Panc1 (cell line): ENCODE data around the gene AUNIP. TPM values are rescaled to one million over a fixed set of nuclear protein-coding genes. Genes with fewer than 3 reads are reported as not detected.

Experiments
- ATAC-seq: fragments of 200-7000 bp; cut with Tn5 transposase; 2 replicates; pipeline ENCODE4 v1.9.1; 2020; ENCODE audit warnings: mild to moderate bottlenecking, moderate library complexity
- BruUV-seq: library from RNA; stranded (reverse); fragments of 400-500 nt; replicated peaks from 2 replicates; lab custom pipeline; 2021; lab: Mats Ljungman, UMichigan
- CTCF ChIA-PET: fragments of 300-600 bp; sonication (Branson Sonifier 250); formaldehyde crosslinking; loops from one replicate; lab custom pipeline; 2022; ENCODE audit warnings: antibody characterized with exemption; lab: Charles Lee
- POLR2A ChIA-PET: fragments of 300-600 bp; sonication (Branson Sonifier 250); formaldehyde crosslinking; loops from one replicate; lab custom pipeline; 2022; ENCODE audit warnings: antibody characterized with exemption; lab: Charles Lee
- DNase-seq: peaks from one replicate; pipeline ENCODE4 v3.0.0-alpha.2; 2010; ENCODE audit warnings: low read depth, low spot score
- H3K27ac ChIP-seq: 2 replicates; pipeline ENCODE4 v1.5.1; 2011; ENCODE audit warnings: mild to moderate bottlenecking, low read length, inconsistent platforms
- H3K27me3 ChIP-seq: fragments of 200-500 bp; sonication (Bioruptor generic); 2 replicates; pipeline ENCODE4 v1.6.0; 2014; ENCODE audit warnings: low read length, inconsistent platforms; ENCODE audit not compliant: control insufficient read depth, insufficient read depth
- H3K36me3 ChIP-seq: fragments of 200-500 bp; sonication (Bioruptor generic); 2 replicates; pipeline ENCODE4 v1.5.1; 2014; ENCODE audit warnings: inconsistent platforms, mild to moderate bottlenecking, low read length, moderate library complexity; ENCODE audit not compliant: control insufficient read depth, insufficient read depth
- H3K4me1 ChIP-seq: 2 replicates; pipeline ENCODE4 v1.5.1; 2011; ENCODE audit warnings: inconsistent platforms, mild to moderate bottlenecking, low read length, moderate library complexity; ENCODE audit not compliant: control insufficient read depth, insufficient read depth
- H3K4me3 ChIP-seq, 2 experiments: 2 replicates each; pipeline ENCODE4 v1.5.1; 2011 to 2012; ENCODE audit warnings: low read depth in 2 of 2, low read length in 2 of 2, mild to moderate bottlenecking in 2 of 2, inconsistent platforms in 1 of 2, moderate library complexity in 1 of 2
- H3K9me3 ChIP-seq: fragments of 200-500 bp; sonication (Bioruptor generic); 2 replicates; pipeline ENCODE4 v1.5.1; 2014; ENCODE audit warnings: low read depth, mild to moderate bottlenecking, inconsistent platforms, low read length, moderate library complexity; ENCODE audit not compliant: control insufficient read depth, insufficient read depth
- CTCF ChIP-seq: fragments of 450-650 bp; IDR thresholded peaks from 2 replicates; pipeline ENCODE4 v1.5.1; 2017; ENCODE audit warnings: mild to moderate bottlenecking
- POLR2AphosphoS5 ChIP-seq: IDR thresholded peaks from 2 replicates; pipeline ENCODE4 v1.6.1; 2012; ENCODE audit warnings: mild to moderate bottlenecking, low read depth, low read length, moderate library complexity
- REST ChIP-seq, 2 experiments: IDR thresholded peaks; 2 replicates each; pipeline ENCODE4 v1.6.1; 2011 to 2012; ENCODE audit warnings: low read depth in 2 of 2, control low read depth in 1 of 2, low read length in 1 of 2, mild to moderate bottlenecking in 1 of 2, moderate library complexity in 1 of 2; ENCODE audit not compliant: insufficient read depth in 1 of 2
- SIN3A ChIP-seq: IDR thresholded peaks from 2 replicates; pipeline ENCODE4 v1.6.1; 2012; ENCODE audit warnings: low read depth, mild to moderate bottlenecking, low read length, moderate library complexity, borderline replicate concordance; ENCODE audit not compliant: insufficient read depth
- TCF7L2 ChIP-seq: IDR thresholded peaks from 2 replicates; pipeline ENCODE4 v1.6.1; 2011; ENCODE audit warnings: mild to moderate bottlenecking, low read depth, low read length, inconsistent platforms
- in situ Hi-C: cut with HindIII; loops from 2 replicates; pipeline ENCODE4 v1.10.0; 2016; ENCODE audit warnings: low sequenced_read_pairs, low pct_unique_long_range_greater_than_20kb
- intact Hi-C: fragments of 100-400 bp; cut with micrococcal nuclease; formaldehyde crosslinking; loops from one replicate; pipeline ENCODE4 v1.10.0; 2022; ENCODE audit not compliant: unreplicated experiment
- total RNA-seq: library from RNA; stranded (reverse); gene quantifications from one replicate; pipeline ENCODE4 v1.2.1, GENCODE V29; 2021; ENCODE audit not compliant: unreplicated experiment

The AUNIP gene
- total RNA-seq, 1 experiment from 2014 or later: 12.2 TPM

GRCh38 chr1:25906644-25907300 lies 47.5 kb upstream of the AUNIP start:
- Histone ChIP-seq H3K36me3 (peaks cover 24% of the 10 kb centered on the region), H3K27me3 (no peaks in the 10 kb centered on the region), H3K9me3 (no peaks in the 10 kb centered on the region), H3K27ac (peak overlapping the region; percentile 75), H3K4me1 (peaks cover 16% of the 10 kb centered on the region), H3K4me3 (peak overlapping the region; percentile 60 to 73)
- ATAC-seq (peak; percentile 17), DNase-seq (no peak)
- intact Hi-C loops: no loop called here
- in situ Hi-C loops: no loop called here
- POLR2A ChIA-PET: no interaction called here
- BruUV-seq: no TSS peak
- CTCF ChIA-PET: interaction anchor here (1.5 kb wide), 1 partner anchor 11 kb away, joined by 4 read pairs; no protein-coding TSS in a partner anchor
- TF ChIP-seq SIN3A (no peak), TCF7L2 (no peak), POLR2AphosphoS5 (no peak), REST (IDR thresholded peaks at IDR 0.05; ENCODE audit: insufficient read depth in 1 of 2, low read depth in 2 of 2, low read length in 1 of 2) (no peak), CTCF (no peak)

- POLR2A ChIA-PET: interaction anchor here (0.6 to 0.8 kb wide), 2 partner anchors 31 to 267 kb away, joined by 4 to 5 read pairs; no protein-coding TSS in a partner anchor
These were observed 46.7 kb upstream of the AUNIP start, which contains the start of gene STMN1 for GRCh38 chr1:25905680-25906643. Gene STMN1 (minus strand): TSS chr1:25906419. CDS start chr1:25904676, 1,743 bp downstream.

More at GRCh38 chr1:25905680-25906643, 46.7 kb upstream of the AUNIP start, which contains the start of gene STMN1:
- intact Hi-C loops: no loop called here
- H3K4me1 ChIP-seq: peaks cover 18% of the 10 kb centered on the region
- BruUV-seq: no TSS peak
- H3K27ac ChIP-seq: peak within 1 kb of the TSS; percentile 87
- H3K36me3 ChIP-seq: peaks cover 31% of the 10 kb centered on the region
- H3K27me3 ChIP-seq: no peaks in the 10 kb centered on the region
- peak within 1 kb of the TSS; percentile 60 to 73 for H3K4me3 ChIP-seq
- CTCF ChIA-PET: interaction anchor here (0.6 to 1.5 kb wide), 3 partner anchors 10 to 92 kb away, joined by 3 to 4 read pairs (median 4); partner anchors contain the start of gene PAFAH2
- H3K9me3 ChIP-seq: no peaks in the 10 kb centered on the region
- no peak for DNase-seq
- in situ Hi-C loops: no loop called here
- no peak for TF ChIP-seq CTCF
- no peak; the same call in 1 of the 2 replicates for TF ChIP-seq TCF7L2
- TF ChIP-seq POLR2AphosphoS5: peak; percentile 98
- peak; percentile 91; the same call in 1 of the 2 replicates for TF ChIP-seq SIN3A
- TF ChIP-seq REST (IDR thresholded peaks at IDR 0.05; ENCODE audit: insufficient read depth in 1 of 2, low read depth in 2 of 2, low read length in 1 of 2): no peak
- ATAC-seq: peak; percentile 91
